Common myeloid progenitor, CD34-positive (primary cell): ENCODE measurements around the gene STAM.
"Not testable (repeated sequence)": the region's sequence is repeated elsewhere in the genome, so short reads cannot be mapped to it uniquely, and the experiment has no call there.

Source experiments
- CTCF ChIA-PET: fragments of 350-600 bp; sonication (Branson Sonifier 250); formaldehyde crosslinking; loops from one replicate; lab custom pipeline; 2021; ENCODE audit warnings: antibody characterized with exemption; lab: Charles Lee
- POLR2A ChIA-PET: fragments of 350-600 bp; sonication (Branson Sonifier 250); formaldehyde crosslinking; loops from one replicate; lab custom pipeline; 2021; ENCODE audit warnings: antibody characterized with exemption; lab: Charles Lee
- DNase-seq, 3 donors: peaks; one replicate each; pipeline versions ENCODE4 v3.0.0 to v3.0.0-alpha.2; 2013
- H3K27ac ChIP-seq, 2 experiments: 1 replicate in 1 of 2; 2 replicates in 1 of 2; pipeline ENCODE4 v1.7.0; 2013; ENCODE audit warnings: inconsistent platforms in 2 of 2, low read length in 2 of 2, mild to moderate bottlenecking in 2 of 2, low read depth in 1 of 2, moderate library complexity in 1 of 2; ENCODE audit not compliant: severe bottlenecking in 2 of 2, insufficient read depth in 1 of 2, poor library complexity in 1 of 2
- H3K27me3 ChIP-seq, 5 experiments: replicated peaks in 2 of 5; 1 replicate in 3 of 5; 2 replicates in 2 of 5; pipeline versions ENCODE4 v1.6.1 to v1.7.0; 2013; ENCODE audit warnings: low read length in 4 of 5, mild to moderate bottlenecking in 2 of 5, moderate library complexity in 2 of 5, inconsistent platforms in 1 of 5; ENCODE audit not compliant: insufficient read depth in 5 of 5, control insufficient read depth in 4 of 5
- H3K36me3 ChIP-seq, 4 experiments: 1 replicate in 2 of 4; 2 replicates in 2 of 4; pipeline versions ENCODE4 v1.6.1 to v1.7.0; 2013; ENCODE audit warnings: low read length in 3 of 4, control low read depth in 1 of 4, mild to moderate bottlenecking in 1 of 4; ENCODE audit not compliant: control insufficient read depth in 4 of 4, insufficient read depth in 4 of 4
- H3K4me1 ChIP-seq, 4 experiments: 1 replicate in 3 of 4; 2 replicates in 1 of 4; pipeline versions ENCODE4 v1.6.1 to v1.7.1; 2013; ENCODE audit warnings: low read length in 3 of 4, mild to moderate bottlenecking in 3 of 4, control low read depth in 1 of 4, inconsistent platforms in 1 of 4, moderate library complexity in 1 of 4; ENCODE audit not compliant: control insufficient read depth in 4 of 4, insufficient read depth in 4 of 4; ENCODE audit errors: control extremely low read depth in 1 of 4
- H3K4me3 ChIP-seq, 7 experiments: 1 replicate in 4 of 7; 2 replicates in 3 of 7; pipeline versions ENCODE4 v1.5.1 to v1.7.0; 2013; ENCODE audit warnings: mild to moderate bottlenecking in 7 of 7, low read length in 6 of 7, moderate library complexity in 6 of 7, inconsistent platforms in 2 of 7, low read depth in 2 of 7, control low read depth in 1 of 7; ENCODE audit not compliant: insufficient read depth in 4 of 7, control insufficient read depth in 1 of 7; ENCODE audit errors: extremely low read depth in 1 of 7
- H3K9me3 ChIP-seq, 5 experiments: 1 replicate in 4 of 5; 2 replicates in 1 of 5; pipeline versions ENCODE4 v1.6.1 to v1.7.1; 2013; ENCODE audit warnings: low read length in 4 of 5, mild to moderate bottlenecking in 2 of 5, inconsistent platforms in 1 of 5, low read depth in 1 of 5, moderate library complexity in 1 of 5; ENCODE audit not compliant: control insufficient read depth in 4 of 5, insufficient read depth in 2 of 5; ENCODE audit errors: control extremely low read depth in 1 of 5
- WGBS: methylation state at CpG from one replicate; pipeline ENCODE4 v1.1.5; 2013; ENCODE audit not compliant: insufficient coverage; 5-methylcytosine and 5-hydroxymethylcytosine counted together

The STAM gene

GRCh38 chr10:17712717-17713471 lies 68.9 kb downstream of the STAM start:
- Histone ChIP-seq H3K27ac (no peak overlapping the region), H3K4me1 (no peaks in the 10 kb centered on the region), H3K27me3 (no peaks in the 10 kb centered on the region), H3K9me3 (peaks cover 0 to 4% (median 0%) of the 10 kb centered on the region in 5 experiments), H3K4me3 (no peak overlapping the region), H3K36me3 (peaks cover 38 to 94% (median 55%) of the 10 kb centered on the region in 4 experiments)
- 95% methylated on average over 17 of the region's 18 CpGs for WGBS
- ChIA-PET POLR2A (no interaction called here), CTCF (interaction anchor here (1.2 to 1.3 kb wide), 2 partner anchors 14 to 15 kb away, joined by 3 to 4 read pairs; no protein-coding TSS in a partner anchor)
- DNase-seq = no peak

- no peak overlapping the region for H3K27ac ChIP-seq
- peaks cover 33 to 86% (median 49%) of the 10 kb centered on the region in 4 experiments for H3K36me3 ChIP-seq
- WGBS = 91% methylated on average over 10 of the region's 10 CpGs
- DNase-seq = no peak
- peaks cover 0 to 4% (median 0%) of the 10 kb centered on the region in 5 experiments for H3K9me3 ChIP-seq
- ChIA-PET CTCF (interaction anchor here (0.7 to 1.3 kb wide), 3 partner anchors 9 to 16 kb away, joined by 3 to 4 read pairs (median 4); no protein-coding TSS in a partner anchor), POLR2A (no interaction called here)
- no peak overlapping the region for H3K4me3 ChIP-seq
- H3K4me1 ChIP-seq = no peaks in the 10 kb centered on the region
- H3K27me3 ChIP-seq = no peaks in the 10 kb centered on the region
Observed at GRCh38 chr10:17713758-17714157, 69.8 kb downstream of the STAM start.

- H3K27me3 ChIP-seq = no peaks in the 10 kb centered on the region
- no CpG with 5 or more reads among the region's 4 CpGs for WGBS
Observed at GRCh38 chr10:17716161-17716560, 72.2 kb downstream of the STAM start.

GRCh38 chr10:17722317-17723014 lies 78.5 kb downstream of the STAM start:
- H3K4me1 ChIP-seq, H3K27me3 ChIP-seq, POLR2A ChIA-PET, H3K9me3 ChIP-seq, H3K36me3 ChIP-seq, CTCF ChIA-PET, H3K4me3 ChIP-seq, DNase-seq, H3K27ac ChIP-seq: not testable (repeated sequence)
- WGBS = 95% methylated on average over 17 of the region's 25 CpGs

More at GRCh38 chr10:17716161-17716560, 72.2 kb downstream of the STAM start:
- POLR2A ChIA-PET = no interaction called here
- H3K4me1 ChIP-seq = no peaks in the 10 kb centered on the region
- CTCF ChIA-PET = no interaction called here
- no peak for DNase-seq
- peaks cover 19 to 64% (median 31%) of the 10 kb centered on the region in 4 experiments for H3K36me3 ChIP-seq
- no peak overlapping the region for H3K4me3 ChIP-seq
- H3K9me3 ChIP-seq = peaks cover 0 to 4% (median 0%) of the 10 kb centered on the region in 5 experiments
- H3K27ac ChIP-seq = no peak overlapping the region

GRCh38 chr10:17725703-17726102 lies 81.8 kb downstream of the STAM start:
- ChIA-PET CTCF (interaction anchor here (0.9 kb wide), 1 partner anchor 110 kb away, joined by 4 read pairs; no protein-coding TSS in a partner anchor), POLR2A (no interaction called here)
- 79% methylated on average over 7 of the region's 7 CpGs for WGBS
- Histone ChIP-seq H3K4me1 (no peaks in the 10 kb centered on the region), H3K4me3 (no peak overlapping the region), H3K36me3 (peaks cover 0 to 7% (median 3%) of the 10 kb centered on the region in 4 experiments), H3K9me3 (peaks cover 0 to 5% (median 0%) of the 10 kb centered on the region in 5 experiments), H3K27me3 (no peaks in the 10 kb centered on the region), H3K27ac (no peak overlapping the region)
- DNase-seq = no peak

GRCh38 chr10:17729630-17730029 lies 85.7 kb downstream of the STAM start:
- DNase-seq = no peak
- Histone ChIP-seq H3K27ac (no peak overlapping the region), H3K9me3 (no peaks in the 10 kb centered on the region), H3K4me1 (peaks cover 0 to 3% (median 0%) of the 10 kb centered on the region in 4 experiments), H3K36me3 (peaks cover 0 to 2% (median under 1%) of the 10 kb centered on the region in 4 experiments), H3K27me3 (no peaks in the 10 kb centered on the region), H3K4me3 (no peak overlapping the region)
- ChIA-PET CTCF (no interaction called here), POLR2A (no interaction called here)
- 96% methylated on average over 6 of the region's 6 CpGs for WGBS
